GM12878 (cell line): ENCODE data around the gene BRME1. TPM values are rescaled to one million over a fixed set of nuclear protein-coding genes. Genes with fewer than 3 reads are reported as not detected.
A peak's percentile ranks its signal among the peaks of the same experiment; 100 is the strongest.

ENCODE experiments used
- BCLAF1 ChIP-seq: fragments of 450-650 bp; IDR thresholded peaks from 2 replicates; pipeline ENCODE4 v1.6.1; 2017; ENCODE audit warnings: antibody characterized with exemption, mild to moderate bottlenecking, moderate library complexity
- CBFB ChIP-seq: IDR thresholded peaks from 2 replicates; pipeline ENCODE4 v1.6.1; 2016; ENCODE audit warnings: antibody characterized with exemption, low read depth
- CREB1 ChIP-seq: IDR thresholded peaks from 2 replicates; pipeline ENCODE4 v1.6.1; 2012; ENCODE audit warnings: low read depth, mild to moderate bottlenecking, inconsistent platforms
- CTCF ChIP-seq, 3 experiments: IDR thresholded peaks in 2 of 3; conservative IDR thresholded peaks in 1 of 3; 2 replicates each; pipeline ENCODE4 v1.5.1; 2011; ENCODE audit warnings: low read depth in 3 of 3, low read length in 3 of 3, mild to moderate bottlenecking in 3 of 3, control low read depth in 2 of 3, moderate library complexity in 2 of 3, inconsistent platforms in 1 of 3, mixed read lengths in 1 of 3; ENCODE audit not compliant: control insufficient read depth in 2 of 3, insufficient read depth in 1 of 3; ENCODE audit errors: extremely low read depth in 1 of 3
- CUX1 ChIP-seq: IDR thresholded peaks from 2 replicates; pipeline ENCODE4 v1.6.1; 2012; ENCODE audit warnings: improper control_type of control experiment, low read depth, low read length; ENCODE audit not compliant: insufficient replicate concordance
- EED ChIP-seq: sonication (generic); IDR thresholded peaks from 2 replicates; pipeline ENCODE4 v1.6.1; 2016; ENCODE audit warnings: antibody characterized with exemption, low read depth
- HDAC6 ChIP-seq: fragments of 200-600 bp; sonication (generic); IDR thresholded peaks from one replicate; pipeline ENCODE4 v1.8.0; 2017; ENCODE audit warnings: antibody characterized with exemption; ENCODE audit not compliant: unreplicated experiment
- IKZF2 ChIP-seq, 2 experiments: fragments of 450-650 bp; IDR thresholded peaks; 2 replicates each; pipeline ENCODE4 v1.6.1; 2017; ENCODE audit warnings: mild to moderate bottlenecking in 2 of 2, moderate library complexity in 2 of 2
- MYB ChIP-seq: fragments of 150-350 bp; IDR thresholded peaks from 2 replicates; pipeline ENCODE4 v1.6.1; 2014; ENCODE audit warnings: mild to moderate bottlenecking, low read depth, low read length, borderline replicate concordance
- NBN ChIP-seq: fragments of 450-650 bp; IDR thresholded peaks from 2 replicates; pipeline ENCODE4 v1.6.1; 2016
- NFIC ChIP-seq: IDR thresholded peaks from 2 replicates; pipeline ENCODE4 v1.6.1; 2012; ENCODE audit warnings: low read depth, mild to moderate bottlenecking, inconsistent platforms, low read length, moderate library complexity
- NFXL1 ChIP-seq: fragments of 450-650 bp; IDR thresholded peaks from 2 replicates; pipeline ENCODE4 v1.6.1; 2017; ENCODE audit warnings: antibody characterized with exemption, mild to moderate bottlenecking, borderline replicate concordance
- PRDM15 ChIP-seq: fragments of 450-650 bp; formaldehyde crosslinking; IDR thresholded peaks from 2 replicates; pipeline ENCODE4 v1.4.0; 2020; ENCODE audit warnings: mild to moderate bottlenecking, moderate library complexity
- SREBF2 ChIP-seq: IDR thresholded peaks from 2 replicates; pipeline ENCODE4 v1.6.1; 2012; ENCODE audit warnings: mild to moderate bottlenecking, low read length
- STAT3 ChIP-seq: IDR thresholded peaks from 2 replicates; pipeline ENCODE4 v1.6.1; 2011; ENCODE audit warnings: low read depth, low read length, improper control_type of control experiment
- polyA plus RNA-seq, 11 experiments: library from polyadenylated mRNA; depleted of rRNA in 4 of 11; unstranded in 6 of 11; stranded (reverse) in 5 of 11; fragments of >200 nt; fragmentation: Nextera tagmentation in 4 of 11; fragmentation: Illumina TruSeq in 1 of 11; extraction: Ambion mirVana in 4 of 11; extraction: Trizol in 1 of 11; gene quantifications; 1 replicate in 1 of 11; 2 replicates in 10 of 11; pipeline versions ENCODE4 v1.2.1 to v1.2.3, GENCODE V29; 2011 to 2016; ENCODE audit warnings: inconsistent platforms in 2 of 11, missing spikeins in 2 of 11, low read depth in 1 of 11
- total RNA-seq, 4 experiments: library from RNA; depleted of rRNA in 3 of 4; stranded (reverse); fragments of >200 nt in 3 of 4; fragmentation: Illumina TruSeq in 1 of 4; extraction: Trizol in 1 of 4; gene quantifications; 2 replicates each; pipeline versions ENCODE4 v1.2.1 to v1.2.3, GENCODE V29; 2013 to 2021

BRME1 gene
- total and polyA plus RNA-seq, 10 of the 15 experiments (the other 5 are each of a cell fraction or from before 2014, with no cell fraction given): 0.07 to 2.2 (median 1.1) TPM; not detected in 1

GRCh38 chr19:13952154-13952930 lies 46.4 kb upstream of the BRME1 start, which contains the start of gene DCAF15 (continued):
- TF ChIP-seq PRDM15 (CRISPR knock-in tag): no peak
- TF ChIP-seq IKZF2 (IDR thresholded peaks at IDR 0.05): peak in 1 of 2 experiments; percentile 36; a peak in 1 of 4 replicates
- TF ChIP-seq SREBF2: 0 out of 2 replicates have a peak, but pooled peaks have one; percentile 35
- TF ChIP-seq CUX1: no peak
- TF ChIP-seq NFXL1: no peak
- peak; percentile 90 for TF ChIP-seq CREB1
- no peak for TF ChIP-seq HDAC6
- no peak for TF ChIP-seq CTCF (IDR thresholded peaks at IDR 0.05 in 2 of 3, conservative IDR thresholded peaks at IDR 0.05 in 1 of 3; ENCODE audit: control insufficient read depth in 2 of 3, extremely low read depth in 1 of 3, insufficient read depth in 1 of 3, low read depth in 3 of 3, low read length in 3 of 3)
- no peak for TF ChIP-seq NFIC
- 0 out of 2 replicates have a peak, but pooled peaks have one; percentile 18 for TF ChIP-seq MYB
- no peak for TF ChIP-seq STAT3
- TF ChIP-seq NBN: 0 out of 2 replicates have a peak, but pooled peaks have one; percentile 37
- no peak for TF ChIP-seq EED
- no peak for TF ChIP-seq CBFB
- no peak for TF ChIP-seq BCLAF1
